NB4 (cell line): ENCODE measurements around the gene FAM83G.

Experiments used
- DNase-seq: peaks from one replicate; pipeline ENCODE4 v3.0.0; 2010; ENCODE audit warnings: low read depth
- H3K4me3 ChIP-seq: one replicate; pipeline ENCODE4 v1.5.1; 2011; ENCODE audit warnings: mild to moderate bottlenecking, low read depth, low read length, moderate library complexity
- MYC ChIP-seq: IDR thresholded peaks from 2 replicates; pipeline ENCODE4 v1.6.1; 2011; ENCODE audit warnings: low read depth, low read length
- POLR2A ChIP-seq: IDR thresholded peaks from 2 replicates; pipeline ENCODE4 v1.6.1; 2011; ENCODE audit warnings: mild to moderate bottlenecking; ENCODE audit not compliant: insufficient read length; ENCODE audit errors: extremely low read depth
- TF ChIP-seq, protein P1 (sequence below): IDR thresholded peaks from one replicate; pipeline ENCODE4 v1.5.1; 2012; ENCODE audit warnings: low read depth, low read length
- TF ChIP-seq, protein P2 (sequence below): IDR thresholded peaks from 2 replicates; pipeline ENCODE4 v1.6.1; 2011; ENCODE audit warnings: low read depth, low read length

Gene FAM83G

DNA sequence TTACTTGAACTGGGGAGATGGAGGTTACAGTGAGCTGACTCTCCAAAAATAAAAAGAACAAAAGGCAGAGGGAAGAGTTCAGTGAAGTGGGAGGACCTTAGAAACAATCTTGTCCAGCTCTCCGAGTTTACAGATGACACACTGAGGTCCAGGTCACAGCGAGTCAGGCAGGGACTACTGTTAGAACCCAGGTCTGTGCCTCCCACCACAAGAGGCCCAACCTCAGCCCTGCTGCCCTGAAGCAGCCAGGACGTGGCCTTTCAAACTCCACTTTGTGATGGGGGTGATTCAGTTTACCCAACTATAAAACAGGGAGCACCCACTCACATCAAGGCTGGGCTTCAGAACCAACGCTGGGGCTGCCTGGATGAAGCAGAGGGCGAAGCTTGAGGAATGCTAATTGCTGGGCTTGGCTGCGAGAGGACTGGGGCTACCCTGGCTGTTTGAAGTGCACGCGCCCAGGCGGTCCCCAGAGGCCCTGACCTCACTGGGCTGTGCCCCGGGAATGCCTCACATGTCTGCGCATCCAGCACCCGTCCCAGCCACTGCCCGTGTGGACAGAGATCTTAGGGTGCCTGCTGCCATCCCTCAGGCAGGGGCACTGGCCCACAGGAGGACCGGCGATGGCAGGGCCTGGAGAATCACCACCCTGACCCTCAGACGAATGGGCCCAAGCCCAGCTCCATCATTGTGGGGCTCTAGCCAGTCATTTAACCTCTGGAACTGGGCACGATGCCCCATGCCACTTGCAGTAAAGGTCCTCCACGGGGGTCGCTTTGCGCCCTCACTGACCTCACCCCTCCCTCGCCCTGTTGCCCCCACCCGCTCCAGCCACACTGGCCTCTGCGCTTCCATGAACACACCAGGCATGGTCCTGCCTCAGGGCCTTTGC is 41.2 kb downstream of the FAM83G start:
- TF ChIP-seq, protein P1, sequence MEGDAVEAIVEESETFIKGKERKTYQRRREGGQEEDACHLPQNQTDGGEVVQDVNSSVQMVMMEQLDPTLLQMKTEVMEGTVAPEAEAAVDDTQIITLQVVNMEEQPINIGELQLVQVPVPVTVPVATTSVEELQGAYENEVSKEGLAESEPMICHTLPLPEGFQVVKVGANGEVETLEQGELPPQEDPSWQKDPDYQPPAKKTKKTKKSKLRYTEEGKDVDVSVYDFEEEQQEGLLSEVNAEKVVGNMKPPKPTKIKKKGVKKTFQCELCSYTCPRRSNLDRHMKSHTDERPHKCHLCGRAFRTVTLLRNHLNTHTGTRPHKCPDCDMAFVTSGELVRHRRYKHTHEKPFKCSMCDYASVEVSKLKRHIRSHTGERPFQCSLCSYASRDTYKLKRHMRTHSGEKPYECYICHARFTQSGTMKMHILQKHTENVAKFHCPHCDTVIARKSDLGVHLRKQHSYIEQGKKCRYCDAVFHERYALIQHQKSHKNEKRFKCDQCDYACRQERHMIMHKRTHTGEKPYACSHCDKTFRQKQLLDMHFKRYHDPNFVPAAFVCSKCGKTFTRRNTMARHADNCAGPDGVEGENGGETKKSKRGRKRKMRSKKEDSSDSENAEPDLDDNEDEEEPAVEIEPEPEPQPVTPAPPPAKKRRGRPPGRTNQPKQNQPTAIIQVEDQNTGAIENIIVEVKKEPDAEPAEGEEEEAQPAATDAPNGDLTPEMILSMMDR: no peak
- TF ChIP-seq MYC: no peak
- TF ChIP-seq, protein P2, sequence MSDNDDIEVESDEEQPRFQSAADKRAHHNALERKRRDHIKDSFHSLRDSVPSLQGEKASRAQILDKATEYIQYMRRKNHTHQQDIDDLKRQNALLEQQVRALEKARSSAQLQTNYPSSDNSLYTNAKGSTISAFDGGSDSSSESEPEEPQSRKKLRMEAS: no peak
- TF ChIP-seq POLR2A: no peak
- DNase-seq: no peak
- no peak overlapping the region for H3K4me3 ChIP-seq

DNA sequence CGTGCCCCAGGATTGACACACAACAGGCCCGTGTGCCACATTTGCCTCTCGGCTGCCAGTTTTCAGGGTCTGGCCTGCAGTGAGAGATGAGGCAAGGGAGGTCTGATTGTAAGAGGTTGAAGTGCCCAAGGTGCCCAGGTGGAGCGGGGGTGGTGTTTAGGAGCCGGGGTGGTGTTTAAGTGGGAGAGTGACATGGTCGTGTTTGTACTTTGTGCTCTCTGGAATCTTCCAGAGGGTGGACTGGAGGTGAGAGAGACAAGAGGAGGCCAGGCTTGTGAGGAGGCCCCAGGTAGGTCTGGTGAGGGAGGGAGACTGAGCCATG is 42.1 kb downstream of the FAM83G start:
- TF ChIP-seq, protein P2: no peak
- TF ChIP-seq, protein P1: no peak
- no peak for TF ChIP-seq MYC
- TF ChIP-seq POLR2A: no peak
- no peak overlapping the region for H3K4me3 ChIP-seq
- no peak for DNase-seq

DNA sequence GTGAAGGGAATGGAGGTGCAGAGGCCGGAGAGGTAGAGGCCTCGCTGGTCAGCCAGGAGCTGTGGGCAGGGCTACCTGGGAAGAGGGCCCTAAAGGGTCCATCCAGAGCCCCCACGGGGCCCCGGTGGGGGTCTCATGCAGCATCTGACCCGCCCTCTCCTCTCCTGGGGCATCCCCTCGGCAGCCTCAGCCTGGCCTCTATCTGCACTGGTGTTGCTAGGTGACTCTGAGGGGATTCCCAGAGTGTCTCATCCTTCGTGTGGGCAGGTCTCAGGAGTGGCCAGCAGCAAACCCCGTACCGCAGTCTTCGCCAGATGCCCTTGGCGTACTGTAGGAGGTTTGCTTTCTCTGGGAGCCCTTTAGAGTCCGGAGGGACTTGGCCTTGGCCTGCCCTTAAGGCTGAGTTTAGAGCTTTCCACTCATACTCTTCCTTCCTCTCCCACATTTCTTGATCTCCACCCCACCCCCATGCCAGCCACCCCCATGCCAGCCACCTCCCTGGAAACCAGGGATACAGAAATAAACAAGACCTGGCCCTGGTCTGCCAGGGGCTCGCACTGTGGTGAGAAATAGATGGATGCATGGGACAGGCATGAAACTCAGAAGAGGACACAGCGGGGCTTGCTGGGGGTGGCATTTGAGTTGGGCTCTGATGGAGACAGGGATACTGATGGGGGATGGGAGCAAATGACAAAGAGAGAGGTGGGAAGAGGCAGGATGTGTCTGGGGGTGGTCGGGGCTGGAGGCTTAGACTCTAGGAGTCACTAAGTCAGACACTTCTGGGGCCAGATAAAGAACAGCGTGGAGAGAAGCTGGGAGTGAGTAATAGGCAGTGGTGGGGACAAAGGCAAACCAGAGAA is 42.7 kb downstream of the FAM83G start:
- no peak for DNase-seq

DNA sequence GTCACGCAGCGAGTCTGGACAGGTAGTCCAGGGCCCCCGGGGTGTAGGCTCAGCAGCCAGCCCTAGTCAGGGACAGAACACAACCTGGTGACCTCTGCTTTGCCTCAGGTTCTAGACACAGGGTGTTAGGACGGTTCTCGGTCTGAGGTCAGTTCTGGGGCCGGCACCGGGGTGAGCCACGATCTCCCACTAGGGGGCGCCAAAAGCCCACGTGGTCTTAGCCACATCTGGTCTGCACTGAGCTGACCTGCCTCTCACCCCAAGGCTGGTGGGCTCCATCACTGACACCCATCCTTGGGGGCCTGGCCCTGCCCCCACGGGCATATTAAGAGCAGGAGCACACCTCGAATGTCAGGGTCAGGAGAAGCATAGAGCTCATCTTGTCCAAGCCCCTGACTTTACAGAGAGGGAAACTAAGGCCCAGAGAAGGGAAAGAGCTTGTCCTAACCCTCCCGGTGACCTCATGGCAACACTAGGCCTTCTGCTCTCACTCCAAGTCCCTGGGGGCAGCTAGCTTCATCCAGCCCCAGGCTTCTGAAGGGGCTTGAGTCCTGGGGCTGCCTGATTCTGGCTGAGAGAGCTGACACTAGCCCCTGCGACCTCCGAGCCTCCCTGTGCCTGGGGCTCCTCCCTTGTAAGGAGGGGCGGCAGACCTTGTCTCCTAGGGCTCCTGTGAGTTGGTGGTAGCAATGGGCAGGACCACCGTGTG is 43.6 kb downstream of the FAM83G start:
- no peak overlapping the region for H3K4me3 ChIP-seq
- DNase-seq: peak; percentile 76
- TF ChIP-seq, protein P1: peak; percentile 82
- TF ChIP-seq MYC (peak; percentile 75), POLR2A (no peak)
- TF ChIP-seq, protein P2: peak; percentile 96

More for the DNA sequence above, 42.7 kb downstream of the FAM83G start:
- TF ChIP-seq, protein P1: no peak
- TF ChIP-seq POLR2A: no peak
- TF ChIP-seq MYC: no peak
- TF ChIP-seq, protein P2: no peak
- no peak overlapping the region for H3K4me3 ChIP-seq

DNA sequence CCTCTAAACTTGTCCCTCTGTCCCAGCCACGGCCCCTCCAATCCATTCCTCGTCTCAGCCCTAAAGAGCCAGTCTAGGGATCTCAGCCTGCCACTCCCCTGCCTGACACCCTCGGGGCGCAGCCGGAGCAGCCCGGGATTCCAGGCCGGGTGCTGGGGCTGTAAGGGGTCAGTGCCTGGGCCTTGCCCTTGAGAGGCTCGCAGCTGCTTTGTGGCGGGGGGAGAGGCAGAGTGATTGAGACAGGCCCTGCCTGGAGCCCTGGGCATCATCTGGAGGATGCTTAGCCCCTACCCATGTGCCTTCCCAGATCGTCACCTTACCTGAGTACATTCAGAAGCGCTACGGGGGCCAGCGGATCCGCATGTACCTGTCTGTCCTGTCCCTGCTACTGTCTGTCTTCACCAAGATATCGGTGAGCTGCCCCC is 44.3 kb downstream of the FAM83G start:
- TF ChIP-seq, protein P2: no peak
- TF ChIP-seq, protein P1: no peak
- TF ChIP-seq POLR2A: no peak
- TF ChIP-seq MYC: no peak
- DNase-seq: no peak
- H3K4me3 ChIP-seq: no peak overlapping the region
